HG03066 (cell line): ENCODE results near the gene PTPRE.

Experiments
- ATAC-seq: cut with Tn5 transposase; IDR thresholded peaks from one replicate; pipeline ENCODE4 v1.9.1; 2021; ENCODE audit warnings: low read depth; ENCODE audit not compliant: unreplicated experiment

PTPRE gene, protein sequence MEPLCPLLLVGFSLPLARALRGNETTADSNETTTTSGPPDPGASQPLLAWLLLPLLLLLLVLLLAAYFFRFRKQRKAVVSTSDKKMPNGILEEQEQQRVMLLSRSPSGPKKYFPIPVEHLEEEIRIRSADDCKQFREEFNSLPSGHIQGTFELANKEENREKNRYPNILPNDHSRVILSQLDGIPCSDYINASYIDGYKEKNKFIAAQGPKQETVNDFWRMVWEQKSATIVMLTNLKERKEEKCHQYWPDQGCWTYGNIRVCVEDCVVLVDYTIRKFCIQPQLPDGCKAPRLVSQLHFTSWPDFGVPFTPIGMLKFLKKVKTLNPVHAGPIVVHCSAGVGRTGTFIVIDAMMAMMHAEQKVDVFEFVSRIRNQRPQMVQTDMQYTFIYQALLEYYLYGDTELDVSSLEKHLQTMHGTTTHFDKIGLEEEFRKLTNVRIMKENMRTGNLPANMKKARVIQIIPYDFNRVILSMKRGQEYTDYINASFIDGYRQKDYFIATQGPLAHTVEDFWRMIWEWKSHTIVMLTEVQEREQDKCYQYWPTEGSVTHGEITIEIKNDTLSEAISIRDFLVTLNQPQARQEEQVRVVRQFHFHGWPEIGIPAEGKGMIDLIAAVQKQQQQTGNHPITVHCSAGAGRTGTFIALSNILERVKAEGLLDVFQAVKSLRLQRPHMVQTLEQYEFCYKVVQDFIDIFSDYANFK

DNA sequence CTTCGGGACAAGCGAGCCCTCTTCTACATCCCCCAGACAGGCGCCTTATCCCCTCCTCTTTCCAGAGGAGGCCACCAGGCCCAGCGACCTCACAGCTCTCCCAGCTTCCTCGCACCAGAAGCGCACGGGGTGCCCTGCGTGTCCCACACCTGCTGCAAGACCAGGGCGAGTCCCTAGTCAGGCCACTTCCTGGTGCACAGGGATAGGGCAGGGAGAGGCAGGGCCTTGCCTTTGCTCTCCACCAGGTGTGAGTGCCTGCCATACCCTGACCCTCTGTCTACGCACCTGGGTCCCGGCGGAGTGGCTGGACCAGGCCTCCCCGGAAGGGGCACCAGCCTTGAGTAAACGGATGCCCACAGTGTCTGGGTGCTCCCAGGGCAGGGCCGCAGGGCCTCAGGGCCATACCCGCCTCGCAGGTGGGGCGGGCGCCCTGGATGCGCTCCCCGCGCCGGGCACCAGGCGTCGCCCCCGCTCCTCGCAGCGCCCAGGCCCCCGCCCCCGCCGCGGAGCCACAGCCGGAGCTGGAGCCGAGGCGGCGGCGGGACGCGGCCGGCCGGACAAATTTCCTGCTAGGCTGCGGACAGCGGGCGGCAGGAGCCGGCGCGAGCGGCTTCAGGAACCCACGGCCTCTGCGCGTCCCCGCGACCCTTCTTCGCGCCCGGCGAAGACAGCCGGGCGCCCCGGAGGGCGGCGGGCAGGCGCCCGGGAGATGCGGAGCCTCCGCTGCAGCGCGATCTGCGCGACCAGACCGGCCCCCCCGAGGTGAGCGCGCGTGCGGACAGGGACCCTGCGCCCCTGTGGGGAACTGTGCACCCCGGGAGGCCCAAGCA, at the start of gene PTPRE:
Gene PTPRE (plus strand): TSS at position 556 of the 830 bp plus-strand sequence. CDS start 133,779 bp downstream, outside the sequence.
- ATAC-seq: peak; percentile 69

DNA sequence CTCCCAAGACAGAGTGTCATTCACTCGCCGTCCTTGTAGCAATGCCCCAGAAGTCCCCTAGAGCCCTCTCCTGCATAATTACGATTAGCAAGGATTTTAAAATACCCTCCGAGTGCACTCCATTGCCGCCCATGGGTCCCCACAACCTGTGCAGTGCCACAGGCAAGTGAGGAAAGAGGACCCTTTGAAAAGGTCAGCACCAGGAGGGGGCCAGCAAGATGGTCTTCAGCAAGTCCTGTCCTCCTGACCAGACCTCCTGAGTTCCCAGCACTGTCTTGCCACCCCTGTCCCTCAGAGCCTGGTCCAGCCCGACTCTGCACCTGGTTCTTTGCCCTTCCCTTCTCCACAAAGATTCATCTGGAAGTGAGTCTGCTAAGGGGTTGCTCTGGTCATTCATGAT, 46.3 kb upstream of the PTPRE start:
- no peak for ATAC-seq

DNA sequence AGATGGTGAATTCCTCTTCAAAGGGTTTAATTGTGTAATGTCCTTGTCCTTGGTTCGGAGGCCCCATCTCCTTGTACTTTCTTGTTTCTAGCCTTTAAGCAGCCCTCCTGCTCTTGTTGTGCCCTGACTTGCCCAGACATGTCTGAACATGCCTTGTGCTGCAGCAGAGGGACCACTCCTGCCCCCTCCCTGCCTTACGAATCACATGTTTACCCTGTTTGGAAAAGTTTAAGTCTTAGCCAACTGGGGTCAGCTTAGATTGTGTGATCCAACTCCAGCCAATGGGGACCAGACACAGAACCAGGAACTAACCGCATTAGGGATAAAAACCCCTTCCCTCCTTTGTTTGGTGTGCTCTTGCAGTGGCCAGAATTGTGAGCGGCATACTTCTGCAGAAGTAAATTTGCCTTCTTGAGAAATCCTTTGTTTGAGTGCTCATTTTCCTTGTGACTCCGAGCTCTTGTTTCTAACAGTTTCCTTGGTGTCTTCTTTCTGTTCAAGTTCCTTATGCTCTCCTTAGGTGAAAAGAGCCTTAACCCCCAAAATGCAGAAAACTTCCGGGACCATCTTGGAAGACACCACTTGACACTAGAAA, 43.6 kb upstream of the PTPRE start:
- no peak for ATAC-seq

DNA sequence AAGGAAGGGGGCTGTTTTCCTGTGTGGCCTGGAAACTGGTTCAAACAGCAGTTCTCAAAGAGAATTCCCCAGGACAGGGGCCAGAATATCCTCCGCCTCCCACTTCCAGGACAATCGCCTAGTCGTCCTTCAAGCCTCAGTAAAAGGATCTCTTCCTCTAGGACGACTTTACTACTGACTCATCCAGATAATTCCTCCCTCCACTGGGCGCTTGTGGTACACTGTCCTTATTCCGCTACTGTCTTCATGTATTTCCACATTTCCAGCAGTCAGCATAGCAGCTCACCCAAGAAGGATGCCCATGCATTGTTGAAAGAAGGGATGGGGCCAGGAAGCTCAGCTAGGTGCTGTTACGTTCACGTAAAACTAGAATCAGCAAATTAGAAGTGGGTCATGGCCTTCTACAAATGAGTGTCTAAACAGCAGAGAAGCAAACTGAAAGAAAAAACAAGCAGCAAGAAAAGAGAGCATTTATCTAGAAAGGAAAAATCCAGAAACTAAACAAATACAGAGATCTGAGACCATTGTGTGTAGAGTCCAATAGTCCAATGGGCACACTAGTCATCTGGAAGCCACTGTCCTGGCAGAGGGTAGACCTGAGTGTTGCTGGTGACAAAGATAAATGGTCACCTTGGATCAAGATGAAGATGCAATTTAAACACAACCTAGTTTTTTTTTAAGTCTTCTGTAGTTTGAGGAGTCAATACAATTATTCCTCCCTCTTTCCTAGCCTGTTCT, 40.5 kb upstream of the PTPRE start:
- no peak for ATAC-seq

DNA sequence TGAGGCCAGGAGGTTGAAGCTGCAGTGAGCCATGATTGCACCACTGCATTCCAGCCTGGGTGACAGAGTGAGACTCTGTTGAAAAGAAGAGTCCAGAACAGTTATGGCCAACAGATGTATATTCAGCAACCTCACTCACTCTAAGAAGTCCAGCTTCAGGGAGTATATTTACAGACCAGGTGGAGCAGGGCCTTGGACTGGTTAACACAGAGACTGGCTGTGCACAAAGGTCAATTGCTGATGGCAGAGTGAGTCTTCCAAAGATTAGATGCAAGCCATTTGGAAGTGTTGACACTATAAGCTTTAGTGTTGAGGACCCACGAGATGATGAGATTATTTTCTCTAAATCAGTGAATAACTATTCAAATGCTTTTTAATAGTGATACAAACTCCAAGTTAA, 39.1 kb upstream of the PTPRE start:
- no peak for ATAC-seq

DNA sequence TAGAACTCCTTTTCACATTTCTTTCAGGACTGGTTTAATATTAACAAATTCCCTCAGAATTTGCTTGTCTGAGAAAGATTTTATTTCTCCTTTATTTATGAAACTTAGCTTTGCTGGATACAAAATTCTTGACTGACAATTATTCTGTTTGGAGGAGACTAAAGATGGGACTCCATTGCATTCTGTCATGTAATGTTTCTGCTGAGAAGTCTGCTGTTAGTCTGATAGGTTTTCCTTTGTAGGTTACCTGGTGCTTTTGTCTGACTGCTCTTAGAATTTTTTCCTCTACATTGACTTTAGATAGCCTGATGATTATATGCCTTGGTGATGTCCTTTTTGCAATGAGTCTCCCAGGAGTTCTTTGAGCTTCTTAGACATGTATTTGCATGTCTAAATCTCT, 37.6 kb upstream of the PTPRE start:
- no peak for ATAC-seq

DNA sequence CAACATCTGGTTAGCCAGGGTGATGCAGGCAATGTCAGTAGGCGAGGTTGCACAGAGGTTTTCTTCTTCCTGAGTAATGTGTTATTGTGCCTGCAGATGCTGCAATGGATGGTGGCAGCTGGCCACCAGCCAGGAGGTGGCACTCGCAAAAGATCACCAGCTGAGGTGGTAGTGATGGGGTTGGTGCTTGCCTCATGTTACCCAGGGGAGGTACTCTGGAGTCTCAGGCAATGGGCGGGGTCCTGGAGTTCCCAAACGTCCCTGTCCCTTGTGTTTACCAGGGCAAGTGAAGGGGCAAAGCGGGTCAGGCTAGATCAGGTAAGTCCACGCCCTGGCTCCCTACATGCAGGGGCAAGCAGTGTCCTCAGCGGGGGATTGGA, 35.3 kb upstream of the PTPRE start:
- ATAC-seq: no peak

DNA sequence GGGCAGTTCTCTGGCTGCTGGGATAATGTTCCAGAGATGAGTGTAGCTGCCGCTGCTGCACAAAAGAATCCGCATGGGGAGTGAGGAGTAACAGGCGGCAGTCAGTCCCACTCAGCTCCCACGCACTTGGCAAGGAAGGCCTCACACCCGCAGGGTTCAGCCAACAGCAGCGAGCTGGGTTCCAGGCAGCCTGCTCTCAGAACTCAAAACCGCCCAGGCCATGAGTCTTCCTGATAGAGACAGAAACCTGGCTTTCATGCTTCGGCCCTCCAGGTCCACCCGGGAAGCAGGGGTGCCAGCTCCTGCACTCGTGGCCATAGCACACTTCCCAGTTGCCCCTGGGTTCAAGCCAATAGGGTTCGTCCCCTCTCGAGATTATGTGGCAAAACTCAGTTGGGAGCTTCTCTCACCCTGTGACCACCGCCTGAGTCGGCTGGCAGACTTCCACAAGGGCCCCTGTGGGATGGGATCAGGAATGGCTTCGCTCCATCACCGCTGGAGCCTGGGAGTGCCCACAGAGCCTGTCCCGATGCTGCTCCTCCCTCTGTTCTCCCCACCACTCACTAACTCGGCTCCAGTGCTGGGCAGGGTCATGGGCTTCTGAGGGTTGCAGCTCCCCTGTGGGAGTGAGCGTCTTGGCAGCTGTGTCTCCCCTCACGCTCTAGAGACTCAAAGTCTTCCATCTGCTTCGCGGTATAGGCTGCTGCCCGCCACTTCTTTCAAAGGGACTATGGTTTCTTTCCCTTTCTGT, 34.7 kb upstream of the PTPRE start:
- no peak for ATAC-seq

DNA sequence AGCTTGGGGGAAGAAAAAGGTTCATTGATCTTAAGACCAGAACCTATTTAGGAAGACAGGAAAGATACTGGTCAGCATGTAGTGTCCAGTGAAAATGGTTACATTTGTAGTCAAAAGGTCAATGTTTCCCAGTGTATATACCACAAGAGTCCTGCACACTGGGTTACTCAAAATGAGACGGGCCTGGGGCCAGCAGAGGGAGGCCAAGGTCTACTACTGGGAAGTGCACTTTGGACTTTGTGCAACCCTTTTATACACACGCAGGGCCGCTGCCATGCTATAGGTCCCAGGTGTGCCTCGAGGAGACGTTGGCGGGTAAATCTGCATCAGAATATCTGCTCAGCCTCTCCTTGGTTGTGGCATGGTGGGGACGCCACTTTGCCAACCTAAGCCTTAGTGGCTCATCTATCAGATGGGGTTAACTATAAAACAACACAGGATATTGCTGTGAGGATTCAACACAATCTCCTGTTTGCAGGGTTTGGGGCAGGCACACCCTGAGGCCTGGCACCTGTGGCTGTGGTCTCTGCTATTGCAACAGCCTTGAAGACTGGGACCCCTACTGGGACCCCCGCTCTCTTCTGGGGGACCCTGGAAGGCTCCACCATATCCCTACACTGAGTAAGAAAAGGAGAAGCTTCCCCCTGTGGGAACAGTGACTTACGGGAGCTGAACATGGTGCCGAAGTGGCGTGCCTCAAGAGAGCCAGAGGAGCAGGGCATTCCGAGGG, 33.9 kb upstream of the PTPRE start:
- ATAC-seq: no peak

DNA sequence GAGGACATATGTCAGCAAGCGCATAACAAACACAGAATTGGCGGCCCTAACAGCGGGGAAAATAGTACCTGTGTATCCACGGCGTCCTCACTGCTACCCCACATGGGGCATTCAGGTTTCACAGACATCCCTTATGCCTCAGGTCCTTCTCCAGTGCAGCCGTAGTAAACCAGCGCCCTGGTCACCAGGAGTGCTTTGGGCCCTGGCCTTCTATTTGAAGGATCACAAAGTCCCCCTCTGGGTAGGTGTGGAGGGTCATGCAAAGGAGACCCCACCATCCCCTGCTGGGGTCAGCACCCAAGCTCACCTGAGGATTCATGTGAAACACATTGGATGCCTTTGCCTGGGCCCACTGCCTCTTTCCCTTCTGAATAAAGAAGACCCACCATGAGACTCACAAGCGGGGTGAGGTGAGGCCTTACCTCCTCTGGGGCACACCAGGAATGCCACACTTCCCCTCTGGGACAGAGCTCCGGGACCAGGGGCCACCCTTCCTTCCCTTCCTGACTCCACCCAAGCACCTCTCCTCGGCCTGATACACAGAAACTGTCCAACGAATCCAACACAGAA, 32.9 kb upstream of the PTPRE start:
- ATAC-seq: no peak

DNA sequence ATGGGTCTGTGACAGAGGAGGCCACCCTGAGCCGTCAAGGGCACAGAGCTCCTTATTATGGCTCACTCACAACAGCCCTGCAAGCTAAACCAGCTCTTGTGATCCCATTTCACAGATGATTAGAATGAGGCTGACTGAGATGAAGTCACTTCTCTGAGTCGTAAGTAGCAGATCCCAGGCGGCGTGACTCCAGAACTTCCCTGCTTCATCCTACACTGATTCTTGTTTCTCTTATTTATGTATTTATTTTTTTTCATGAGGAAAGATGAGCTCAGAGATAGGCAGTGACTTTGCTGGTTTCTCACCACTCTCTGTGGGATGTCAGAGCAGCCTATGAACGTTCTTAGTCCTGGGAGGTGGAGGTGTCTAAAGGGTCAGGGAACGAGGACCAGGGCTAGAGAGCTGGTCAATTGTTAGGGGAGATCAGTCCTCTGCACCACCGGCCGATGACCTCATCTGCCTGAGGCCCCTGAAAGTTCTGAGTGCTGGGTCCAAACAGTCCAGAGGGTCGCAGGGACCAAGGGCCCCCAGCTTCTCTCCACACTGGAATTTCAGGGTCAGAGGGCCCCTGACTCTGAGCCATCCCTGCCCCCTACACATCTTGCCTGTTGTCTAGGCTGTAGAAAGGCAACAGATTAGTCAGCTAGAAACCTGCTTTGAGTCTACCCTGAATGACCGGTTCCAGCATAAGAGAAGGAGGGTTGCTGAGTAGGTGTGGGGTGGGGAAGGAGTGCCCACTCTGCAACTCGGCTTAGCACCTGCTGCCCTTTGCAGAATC, 32.0 kb upstream of the PTPRE start:
- no peak for ATAC-seq

DNA sequence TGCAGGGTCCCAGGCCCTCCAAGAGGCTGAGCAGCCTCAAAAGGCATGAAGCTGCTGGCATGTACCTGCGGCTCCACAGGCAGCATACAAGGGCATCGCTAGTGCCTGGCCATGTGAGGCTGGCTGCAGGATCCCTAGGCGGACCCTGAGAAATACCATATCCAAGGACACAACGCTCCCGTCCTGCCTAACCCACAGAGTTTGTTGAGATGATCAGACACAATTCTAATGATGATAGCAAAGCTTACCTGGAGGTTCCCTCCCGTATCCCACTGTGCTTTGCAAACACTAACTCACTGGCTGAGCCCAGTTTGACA, 31.5 kb upstream of the PTPRE start:
- no peak for ATAC-seq

DNA sequence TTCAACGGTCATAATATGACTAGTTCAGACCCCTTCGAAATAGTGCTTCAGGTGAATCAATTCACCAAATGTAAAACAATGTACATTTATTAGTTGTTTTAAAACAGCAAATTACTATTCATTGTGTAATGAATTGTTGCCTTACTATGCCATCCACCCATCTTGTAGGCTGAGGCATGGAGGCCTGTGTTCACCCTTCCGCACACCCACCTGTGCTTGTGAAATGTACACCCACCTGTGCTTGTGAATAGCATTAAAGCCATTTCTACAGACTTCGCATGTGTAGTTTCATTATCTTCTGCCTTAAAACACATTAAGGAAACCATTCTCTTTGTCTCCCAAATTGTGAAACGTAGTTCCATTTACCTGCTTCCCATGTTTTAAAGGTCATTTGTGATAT, 31.0 kb upstream of the PTPRE start:
- ATAC-seq: no peak

DNA sequence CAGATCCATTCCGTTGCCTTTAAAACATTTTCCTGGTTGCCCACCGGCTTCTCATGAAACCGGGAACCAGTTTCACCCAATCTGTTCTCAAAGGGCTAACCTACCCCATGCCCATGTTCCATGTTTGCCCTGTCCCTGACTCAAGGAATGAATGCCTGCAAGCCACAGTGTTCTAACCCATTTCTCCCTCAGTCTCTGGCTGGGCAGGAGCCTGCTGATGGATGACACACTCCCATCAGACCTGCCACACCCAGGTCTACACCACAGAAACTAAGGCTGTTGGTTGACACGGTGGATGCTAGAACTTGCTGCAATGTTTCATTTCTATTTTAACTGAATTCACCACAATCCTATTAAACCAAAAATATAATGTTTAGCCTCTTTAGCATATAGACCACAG, 29.8 kb upstream of the PTPRE start:
- no peak for ATAC-seq

DNA sequence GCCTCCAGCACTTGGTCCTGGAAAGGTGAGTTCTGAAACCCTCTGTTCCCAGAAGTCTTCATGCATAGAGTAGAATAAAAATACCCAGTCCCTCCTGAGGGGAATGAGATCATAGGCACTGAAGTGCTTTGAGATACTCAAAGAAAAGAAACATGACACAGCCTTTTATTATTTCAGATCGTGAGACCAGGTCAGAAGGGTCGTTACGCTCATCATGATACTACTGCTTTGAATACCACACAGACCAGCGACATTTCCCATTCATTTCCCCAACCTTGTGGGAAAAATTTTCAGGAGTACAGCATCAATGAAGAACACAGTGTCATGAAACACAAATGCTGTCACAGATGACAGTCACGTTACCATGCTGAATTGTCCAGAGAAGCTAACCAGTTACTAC, 29.2 kb upstream of the PTPRE start:
- ATAC-seq: no peak

DNA sequence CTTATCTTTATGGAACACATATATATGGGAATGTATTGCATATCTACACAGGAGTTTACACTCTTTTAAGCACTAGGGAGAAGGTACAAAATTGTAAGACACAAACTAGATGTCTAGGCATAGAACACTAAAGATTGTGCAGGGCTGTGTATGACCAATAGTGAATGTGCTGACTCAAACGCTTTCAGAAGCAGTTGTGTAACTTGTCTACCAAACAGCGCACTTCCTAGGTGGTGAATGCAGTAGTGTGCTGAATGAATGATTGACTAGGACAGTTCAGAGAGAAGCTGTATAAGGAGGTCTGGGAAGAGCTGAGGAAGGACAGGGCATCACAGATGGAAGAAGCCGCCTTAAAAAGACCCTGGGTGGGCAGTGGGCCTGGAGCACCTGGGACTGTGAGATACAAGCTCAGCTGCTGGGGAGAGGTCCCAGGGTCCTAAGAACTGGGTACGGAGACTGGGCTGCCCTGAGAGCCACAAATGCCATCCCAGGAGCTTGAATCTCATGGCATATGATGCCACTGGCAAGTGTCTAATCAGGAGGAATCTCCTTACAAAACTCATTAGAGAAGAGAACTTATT, 28.3 kb upstream of the PTPRE start:
- ATAC-seq: no peak

DNA sequence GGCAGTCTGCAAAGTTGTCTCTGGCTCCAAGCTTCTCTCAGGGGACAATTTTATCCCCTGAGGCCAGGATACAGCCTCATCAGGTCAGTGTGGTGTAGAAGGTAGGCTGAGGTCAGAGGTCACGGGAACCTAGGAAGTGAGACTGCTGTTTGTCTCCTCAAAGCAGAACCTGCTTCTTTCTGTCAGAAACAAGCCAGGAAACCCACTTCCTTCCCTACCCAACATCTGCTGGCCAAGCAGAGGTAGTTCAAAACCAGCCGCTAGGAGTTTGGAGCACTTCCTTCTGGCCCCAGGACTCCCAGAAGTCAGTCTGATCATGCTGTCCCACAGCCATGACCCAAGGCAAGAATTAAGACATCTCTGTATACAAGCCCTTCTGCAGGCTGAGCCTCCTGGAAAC, 26.3 kb upstream of the PTPRE start:
- no peak for ATAC-seq

DNA sequence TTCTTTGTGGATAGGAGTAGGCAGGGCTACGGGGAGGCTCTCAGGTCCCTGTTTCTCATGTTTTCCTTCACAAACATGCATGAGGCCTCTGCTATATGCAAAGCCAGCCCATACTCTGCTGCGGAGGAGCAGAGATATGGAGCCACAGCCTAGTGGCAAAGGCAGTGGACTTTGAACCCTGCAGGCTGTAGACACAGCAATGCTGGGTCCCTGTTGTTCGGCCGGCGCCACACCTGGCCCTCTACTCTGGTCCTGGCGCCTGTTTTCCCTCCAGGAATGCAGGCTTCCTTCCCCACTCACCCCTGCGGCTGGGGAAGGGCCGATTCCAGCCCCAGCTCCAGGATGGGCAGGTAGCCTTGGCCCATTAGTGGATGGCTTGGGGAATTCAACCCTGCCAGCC, 25.6 kb upstream of the PTPRE start:
- ATAC-seq: no peak
